Esophagus muscularis mucosa (tissue), 3 donors: Measurements from ENCODE around the gene RBM11.

ENCODE experiments used
- POLR2A ChIP-seq: fragments of 450-650 bp; IDR thresholded peaks from one replicate; pipeline ENCODE4 v1.6.1; 2017; ENCODE audit warnings: antibody characterized with exemption, moderate library complexity, mild to moderate bottlenecking, low read depth
- TF ChIP-seq, protein P1 (sequence below), 3 experiments: fragments of 200-600 bp in 2 of 3; fragments of 450-650 bp in 1 of 3; sonication (generic) in 2 of 3; IDR thresholded peaks; one replicate each; pipeline ENCODE4 v1.5.1; 2017 to 2019; ENCODE audit warnings: antibody characterized with exemption in 3 of 3, mild to moderate bottlenecking in 2 of 3, moderate library complexity in 1 of 3

DNA sequence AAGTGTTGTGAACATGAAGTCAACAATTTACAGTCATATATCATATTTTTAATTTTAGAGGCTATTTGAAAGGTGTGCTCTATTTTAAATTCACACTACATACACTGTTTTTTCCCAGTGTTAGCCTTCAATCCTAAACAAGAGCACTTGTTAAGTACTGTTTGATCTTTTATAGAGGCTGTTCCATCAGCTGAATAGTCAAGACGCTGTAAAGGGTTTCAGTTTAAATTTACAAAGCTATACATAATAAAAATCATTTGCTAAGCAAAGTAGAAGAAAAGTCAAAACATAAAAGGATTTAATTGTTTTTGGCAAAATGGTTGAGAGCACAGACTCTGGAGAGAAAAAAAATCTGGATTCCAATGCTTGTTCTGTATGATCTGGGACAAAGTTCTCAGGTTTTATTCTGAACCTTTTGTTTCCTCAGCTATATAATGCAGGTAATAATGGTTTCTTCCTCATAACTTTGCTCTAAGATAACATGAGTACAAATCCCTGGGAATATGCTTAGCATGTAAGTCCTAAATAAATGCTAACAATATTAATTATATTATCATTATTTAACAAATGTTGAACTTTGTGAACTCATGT lies 44.3 kb downstream of the RBM11 start:
- TF ChIP-seq, protein P1, sequence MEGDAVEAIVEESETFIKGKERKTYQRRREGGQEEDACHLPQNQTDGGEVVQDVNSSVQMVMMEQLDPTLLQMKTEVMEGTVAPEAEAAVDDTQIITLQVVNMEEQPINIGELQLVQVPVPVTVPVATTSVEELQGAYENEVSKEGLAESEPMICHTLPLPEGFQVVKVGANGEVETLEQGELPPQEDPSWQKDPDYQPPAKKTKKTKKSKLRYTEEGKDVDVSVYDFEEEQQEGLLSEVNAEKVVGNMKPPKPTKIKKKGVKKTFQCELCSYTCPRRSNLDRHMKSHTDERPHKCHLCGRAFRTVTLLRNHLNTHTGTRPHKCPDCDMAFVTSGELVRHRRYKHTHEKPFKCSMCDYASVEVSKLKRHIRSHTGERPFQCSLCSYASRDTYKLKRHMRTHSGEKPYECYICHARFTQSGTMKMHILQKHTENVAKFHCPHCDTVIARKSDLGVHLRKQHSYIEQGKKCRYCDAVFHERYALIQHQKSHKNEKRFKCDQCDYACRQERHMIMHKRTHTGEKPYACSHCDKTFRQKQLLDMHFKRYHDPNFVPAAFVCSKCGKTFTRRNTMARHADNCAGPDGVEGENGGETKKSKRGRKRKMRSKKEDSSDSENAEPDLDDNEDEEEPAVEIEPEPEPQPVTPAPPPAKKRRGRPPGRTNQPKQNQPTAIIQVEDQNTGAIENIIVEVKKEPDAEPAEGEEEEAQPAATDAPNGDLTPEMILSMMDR (IDR thresholded peaks at IDR 0.05) = no peak
- no peak for TF ChIP-seq POLR2A
